ENCODE measurements around the gene ZNF862.

DNA sequence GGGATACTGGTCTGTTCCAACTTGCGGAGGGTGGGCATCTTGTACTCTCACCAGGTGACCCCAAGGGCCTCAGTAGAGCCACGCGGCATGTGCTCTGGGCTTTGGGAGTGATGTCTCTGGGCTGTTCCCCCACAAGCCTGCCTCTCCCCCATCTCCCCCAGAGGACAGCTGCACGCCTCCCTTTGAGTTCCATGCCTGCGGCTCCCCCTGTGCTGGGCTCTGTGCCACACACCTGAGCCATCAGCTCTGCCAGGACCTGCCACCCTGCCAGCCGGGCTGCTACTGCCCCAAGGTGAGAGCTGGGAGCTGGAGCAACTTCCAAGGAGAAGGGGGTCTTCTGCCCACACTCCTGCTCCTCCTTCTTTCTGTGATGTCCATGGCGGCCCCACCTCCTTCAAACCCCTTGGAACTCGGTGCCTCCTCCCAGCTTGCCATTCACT is 15.0 kb upstream of the ZNF862 start:
- no peak for TF ChIP-seq EZH2 (IDR thresholded peaks at IDR 0.05; ENCODE audit: borderline replicate concordance, low read depth, low read length, severe bottlenecking)
- TF ChIP-seq, protein P1, sequence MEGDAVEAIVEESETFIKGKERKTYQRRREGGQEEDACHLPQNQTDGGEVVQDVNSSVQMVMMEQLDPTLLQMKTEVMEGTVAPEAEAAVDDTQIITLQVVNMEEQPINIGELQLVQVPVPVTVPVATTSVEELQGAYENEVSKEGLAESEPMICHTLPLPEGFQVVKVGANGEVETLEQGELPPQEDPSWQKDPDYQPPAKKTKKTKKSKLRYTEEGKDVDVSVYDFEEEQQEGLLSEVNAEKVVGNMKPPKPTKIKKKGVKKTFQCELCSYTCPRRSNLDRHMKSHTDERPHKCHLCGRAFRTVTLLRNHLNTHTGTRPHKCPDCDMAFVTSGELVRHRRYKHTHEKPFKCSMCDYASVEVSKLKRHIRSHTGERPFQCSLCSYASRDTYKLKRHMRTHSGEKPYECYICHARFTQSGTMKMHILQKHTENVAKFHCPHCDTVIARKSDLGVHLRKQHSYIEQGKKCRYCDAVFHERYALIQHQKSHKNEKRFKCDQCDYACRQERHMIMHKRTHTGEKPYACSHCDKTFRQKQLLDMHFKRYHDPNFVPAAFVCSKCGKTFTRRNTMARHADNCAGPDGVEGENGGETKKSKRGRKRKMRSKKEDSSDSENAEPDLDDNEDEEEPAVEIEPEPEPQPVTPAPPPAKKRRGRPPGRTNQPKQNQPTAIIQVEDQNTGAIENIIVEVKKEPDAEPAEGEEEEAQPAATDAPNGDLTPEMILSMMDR (IDR thresholded peaks at IDR 0.05; ENCODE audit: borderline replicate concordance, extremely low read depth, low read length, poor library complexity, severe bottlenecking) = no peak
